HL-60/S4 treated with retinoic acid at 250 ng/mL for 4 days and 3 days (cell line): ENCODE results near the gene MGP.

Source experiments
- in situ Hi-C: fragments of 300-500 bp; cut with MboI; formaldehyde crosslinking; loops from 2 replicates; pipeline ENCODE4 v1.7.0; 2022; ENCODE audit warnings: low sequenced_read_pairs

Gene MGP

DNA sequence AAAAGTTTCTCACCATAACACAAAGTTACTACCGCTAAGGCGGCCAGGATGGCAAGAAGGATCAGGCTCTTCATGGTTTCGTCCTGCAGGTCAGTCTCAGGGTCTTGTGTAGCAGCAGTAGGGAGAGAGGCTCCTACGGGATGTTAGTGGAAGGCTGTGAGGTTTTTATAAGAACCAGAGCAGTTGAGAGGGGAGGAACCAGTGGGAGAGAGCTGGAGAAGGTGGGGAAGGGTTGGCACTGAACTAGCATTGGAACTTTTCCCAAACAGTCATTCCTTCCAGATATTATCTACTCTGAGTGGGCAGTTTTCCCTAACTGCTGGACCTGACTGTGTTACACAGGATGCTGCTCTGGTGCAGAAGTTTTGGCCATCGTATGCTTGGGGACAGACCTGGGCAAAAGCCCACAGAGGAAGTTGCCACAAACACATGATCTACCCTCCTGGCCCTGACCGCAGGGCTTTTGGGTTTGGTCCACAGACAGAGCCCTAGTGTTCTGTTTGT, at the start of gene MGP:
Gene MGP, minus strand, starts transcription at position 137 of the 504 bp plus-strand sequence. Its CDS starts 63 bp downstream, at position 74.
- in situ Hi-C loops, result no loop called here

DNA sequence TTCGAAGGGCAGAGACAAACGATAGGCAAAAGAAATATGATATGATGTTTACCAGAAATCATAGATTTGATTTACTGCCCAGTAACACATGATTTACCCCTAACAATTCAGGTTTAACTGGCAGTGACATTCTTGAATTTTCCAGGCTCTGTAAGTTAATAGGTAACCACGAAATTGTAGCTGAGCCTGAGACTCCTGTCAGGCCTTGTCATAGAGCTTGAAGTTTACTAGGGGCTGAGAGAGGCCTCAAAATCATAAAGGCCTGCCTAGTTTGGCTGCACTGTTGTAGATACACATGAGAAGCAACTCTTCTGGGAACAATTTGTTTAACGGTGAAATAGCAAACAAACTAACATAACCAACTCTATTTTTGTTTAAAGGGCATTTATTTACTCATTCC, 49.4 kb upstream of the MGP start:
- in situ Hi-C loops, result no loop called here

GRCh38 chr12:14934511-14934910, 48.9 kb upstream of the MGP start:
- in situ Hi-C loops, result no loop called here

DNA sequence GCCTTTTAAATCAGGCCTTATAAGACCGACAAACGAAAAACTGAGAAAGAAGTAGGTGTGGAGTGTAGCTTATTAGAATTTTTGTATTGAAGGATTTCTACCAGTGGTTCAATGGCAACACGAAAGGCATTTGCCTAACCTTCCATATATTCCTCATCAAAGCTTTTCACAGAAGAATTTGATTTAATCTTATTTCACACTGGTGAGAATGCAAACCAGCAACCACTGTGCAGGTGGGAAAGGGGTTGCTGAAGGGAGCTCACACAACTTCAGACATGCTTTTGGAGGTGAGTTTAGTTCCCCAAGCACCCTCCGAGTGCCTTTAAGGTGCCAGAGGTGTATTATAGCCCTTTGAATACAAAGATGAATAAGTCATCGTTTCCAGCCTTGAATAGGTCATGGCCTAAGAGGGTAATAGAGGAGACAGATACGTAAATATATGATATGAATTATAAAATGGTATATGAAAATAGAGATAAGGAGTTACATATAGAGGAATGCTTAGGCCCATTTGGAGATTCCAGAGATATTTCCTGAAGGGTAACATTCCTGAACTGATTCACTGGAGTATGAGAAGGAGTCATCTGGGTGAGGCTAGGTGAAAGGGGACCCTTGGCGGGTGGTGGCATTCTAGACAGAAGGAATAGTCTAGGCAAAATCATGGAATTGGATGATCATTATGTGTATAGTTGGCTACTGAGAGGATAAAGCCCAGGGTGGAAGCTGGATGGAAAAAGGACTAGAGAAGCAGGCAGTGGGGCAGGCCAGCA, 46.3 kb upstream of the MGP start:
- in situ Hi-C loops, result no loop called here

DNA sequence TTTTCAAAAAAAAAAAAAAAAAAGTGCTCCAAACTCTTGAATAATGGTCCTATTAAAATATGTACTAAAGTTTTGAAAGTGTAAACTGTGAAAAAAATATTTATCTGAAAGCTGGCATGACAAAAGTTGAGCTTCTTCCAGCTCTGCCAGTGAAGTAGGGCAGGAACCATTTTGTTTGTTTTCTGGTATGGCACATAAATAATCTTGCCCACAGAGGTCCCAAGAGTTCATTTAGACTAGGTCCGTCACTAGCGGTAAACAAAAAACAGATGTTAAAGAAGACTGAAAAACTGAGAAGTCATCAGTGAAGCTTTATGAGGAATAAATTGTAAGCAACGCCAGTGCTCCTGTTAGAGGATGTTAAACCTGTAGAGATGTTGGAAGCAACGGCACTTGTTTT, 45.7 kb upstream of the MGP start:
- in situ Hi-C loops, result no loop called here

DNA sequence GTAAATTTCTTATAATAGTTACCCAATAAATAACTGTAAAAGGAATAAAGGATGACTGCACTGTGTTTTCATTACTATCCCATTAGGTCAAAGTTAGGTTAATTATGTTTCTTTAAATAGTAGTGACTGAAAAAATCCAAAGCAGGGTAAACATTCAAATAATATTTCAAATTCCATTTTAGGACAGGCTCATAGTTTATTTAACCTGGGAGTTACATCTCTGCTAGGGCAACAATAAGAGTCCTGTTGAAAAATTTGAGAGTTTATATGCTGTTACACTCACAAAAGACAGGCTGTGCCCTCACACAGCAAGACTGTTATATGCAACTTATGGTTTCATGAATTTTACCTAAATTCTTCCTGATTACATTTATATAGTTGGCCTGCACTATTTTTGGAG, 44.6 kb upstream of the MGP start:
- in situ Hi-C loops, result no loop called here

- in situ Hi-C loops, result no loop called here
Observed at GRCh38 chr12:14928931-14929330, 43.3 kb upstream of the MGP start.

DNA sequence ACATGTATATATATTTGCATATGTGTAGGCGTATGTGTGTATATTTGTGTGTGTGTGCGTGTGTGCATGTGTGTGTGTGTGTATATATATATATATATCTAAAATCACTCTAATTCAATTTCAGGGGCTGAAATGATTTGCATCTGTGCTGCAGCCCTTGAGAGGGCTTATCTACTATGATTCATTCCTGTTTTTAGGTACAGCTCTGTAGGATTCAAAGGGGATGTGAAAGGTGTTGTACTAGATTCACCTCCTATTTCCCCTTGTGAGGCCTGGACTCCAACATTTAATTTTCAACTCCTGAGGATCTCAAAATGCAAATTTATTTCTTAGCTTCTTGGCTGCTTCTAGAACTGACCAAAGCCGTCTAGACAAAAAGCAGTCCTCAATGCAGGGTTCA, 41.6 kb upstream of the MGP start:
- in situ Hi-C loops, result no loop called here

DNA sequence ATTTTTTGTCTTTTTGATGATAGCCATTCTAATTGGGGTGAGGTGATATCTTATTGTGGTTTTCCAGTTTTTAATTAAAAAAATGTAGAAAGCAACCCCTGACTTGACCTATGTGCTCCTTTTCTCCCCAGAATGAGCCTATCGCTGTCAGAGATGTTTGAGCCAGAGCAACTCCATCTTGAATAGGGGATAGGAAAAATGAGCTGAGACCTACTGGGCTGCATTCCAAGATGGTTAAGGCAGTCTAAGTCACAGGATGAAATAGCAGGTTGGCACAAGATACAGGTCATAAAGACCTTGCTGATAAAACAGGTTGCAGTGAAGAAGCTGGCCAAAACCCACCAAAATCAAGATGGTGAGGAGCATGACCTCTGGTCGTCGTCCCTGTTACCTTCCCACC, 38.9 kb upstream of the MGP start:
- in situ Hi-C loops, result no loop called here

- in situ Hi-C loops, result no loop called here
Observed at GRCh38 chr12:14923944-14924343, 38.3 kb upstream of the MGP start.

DNA sequence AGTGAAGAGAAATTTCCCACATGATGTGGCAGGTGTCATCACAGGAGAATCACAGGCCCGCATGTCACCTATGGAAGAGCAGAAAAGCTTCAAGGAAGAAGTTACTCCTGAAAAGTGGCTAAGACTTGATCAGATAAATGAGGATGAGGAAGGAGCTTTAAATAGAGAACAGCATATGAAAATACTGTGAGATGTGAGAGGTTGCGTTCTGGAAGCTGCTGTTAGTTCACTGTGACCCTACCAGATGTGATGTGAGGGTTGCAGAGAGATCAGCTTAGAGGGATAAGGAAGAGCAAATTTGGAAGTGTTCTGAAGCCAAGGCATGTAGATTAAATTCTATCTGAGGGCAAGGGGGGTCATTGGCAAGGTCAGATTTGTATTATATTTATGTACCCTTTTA, 35.6 kb upstream of the MGP start:
- in situ Hi-C loops, result no loop called here

GRCh38 chr12:14920475-14921126, 34.9 kb upstream of the MGP start:
- in situ Hi-C loops, result no loop called here

DNA sequence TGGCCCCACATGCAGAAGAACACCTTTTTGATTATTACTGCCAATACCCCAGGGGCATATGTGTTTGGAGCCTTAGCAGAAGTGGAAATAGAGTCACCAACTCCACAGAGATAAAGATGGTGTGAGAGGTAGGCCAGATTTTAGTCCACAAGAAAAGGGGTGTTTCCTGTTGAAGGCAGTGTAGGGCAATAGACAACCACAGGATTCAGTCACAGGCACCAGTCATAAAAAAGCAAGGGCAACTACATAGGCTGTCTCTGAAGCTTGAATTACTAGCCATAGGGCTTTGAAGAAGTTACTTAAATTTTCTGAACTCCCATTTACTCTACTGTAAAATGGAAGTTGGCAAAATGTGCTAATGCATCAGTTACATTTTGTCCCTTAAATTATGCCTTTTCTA, 33.8 kb upstream of the MGP start:
- in situ Hi-C loops, result no loop called here

DNA sequence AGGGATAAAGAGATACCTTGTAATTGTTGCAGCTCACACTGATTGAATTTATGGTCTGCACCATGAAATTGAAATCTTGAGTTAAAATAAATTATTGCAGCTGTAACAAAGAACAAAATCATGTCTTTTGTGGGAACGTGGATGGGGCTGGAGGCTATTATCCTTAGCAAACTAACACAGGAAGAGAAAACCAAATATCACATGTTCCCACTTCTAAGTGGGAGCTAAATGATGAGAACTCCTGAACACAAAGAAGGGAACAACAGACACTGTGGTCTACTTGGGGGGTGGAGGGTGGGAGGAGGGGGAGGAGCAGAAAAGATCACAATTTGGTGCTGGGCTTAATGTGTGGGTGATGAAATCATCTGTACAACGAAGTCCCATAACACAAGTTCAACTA, 30.1 kb upstream of the MGP start:
- in situ Hi-C loops, result no loop called here

GRCh38 chr12:14913381-14913781, 27.7 kb upstream of the MGP start:
- in situ Hi-C loops, result no loop called here

- in situ Hi-C loops, result no loop called here
Observed at GRCh38 chr12:14911131-14911530, 25.5 kb upstream of the MGP start.

- in situ Hi-C loops, result no loop called here
Observed at GRCh38 chr12:14910090-14910915, 24.6 kb upstream of the MGP start.

GRCh38 chr12:14907953-14908352, 22.3 kb upstream of the MGP start:
- in situ Hi-C loops, result no loop called here

GRCh38 chr12:14906114-14906513, 20.5 kb upstream of the MGP start:
- in situ Hi-C loops, result no loop called here

DNA sequence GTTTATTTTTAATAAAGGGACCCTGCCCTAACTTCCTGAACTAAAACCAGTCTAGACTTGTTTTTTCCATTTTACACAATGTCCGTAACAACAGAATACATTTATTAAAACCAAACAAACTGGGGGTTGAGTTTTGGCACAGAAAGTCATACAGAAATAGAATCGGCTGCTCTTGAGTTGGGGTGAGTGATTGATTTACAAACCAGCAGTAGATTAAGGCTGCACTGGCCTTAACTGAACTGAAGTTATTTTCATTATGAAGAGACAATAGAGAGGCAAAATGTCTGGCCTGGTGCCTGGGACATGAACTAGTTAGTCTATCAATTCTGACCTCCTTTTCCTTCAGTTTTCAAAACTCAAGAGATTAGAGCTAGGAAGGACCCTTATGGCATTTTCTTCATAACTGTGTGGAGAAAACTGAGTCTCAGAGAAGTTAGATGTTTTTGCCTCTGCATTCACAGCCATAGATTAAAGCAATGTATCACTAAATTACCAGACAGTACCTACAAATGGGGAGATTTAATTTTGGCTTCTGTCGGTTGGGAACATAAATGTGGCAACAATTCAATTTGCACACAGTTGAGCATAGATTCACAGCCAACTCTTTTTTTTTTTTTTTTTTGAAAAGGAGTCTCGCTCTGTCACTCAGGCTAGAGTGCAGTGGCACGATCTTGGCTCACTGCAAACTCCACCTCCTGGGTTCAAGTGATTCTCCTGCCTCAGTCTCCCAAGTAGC, 19.8 kb upstream of the MGP start:
- in situ Hi-C loops, result no loop called here

- in situ Hi-C loops, result no loop called here
Observed at GRCh38 chr12:14904854-14905253, 19.2 kb upstream of the MGP start.
